ENCODE data around the gene SRGAP2.
A peak's percentile ranks its signal among the peaks of the same experiment; 100 is the strongest.
"Not testable (repeated sequence)": the region's sequence is repeated elsewhere in the genome, so short reads cannot be mapped to it uniquely, and the experiment has no call there.

SRGAP2 gene

GRCh38 chr1:206203364-206204158, at the start of gene SRGAP2:
SRGAP2 (plus strand) TSS chr1:206203541; CDS start chr1:206205971, 2,430 bp downstream.
- DNase-seq (ENCODE audit: low spot score): peak; percentile 63

- not testable (repeated sequence) for DNase-seq (ENCODE audit: low spot score)
Observed at GRCh38 chr1:206167350-206168029, 35.9 kb upstream of the SRGAP2 start.

GRCh38 chr1:206169794-206170193, 33.5 kb upstream of the SRGAP2 start:
- not testable (repeated sequence) for DNase-seq (ENCODE audit: low spot score)

- DNase-seq (ENCODE audit: low spot score): not testable (repeated sequence)
Observed at GRCh38 chr1:206173110-206173719, 30.1 kb upstream of the SRGAP2 start.

GRCh38 chr1:206174182-206174868, 29.0 kb upstream of the SRGAP2 start:
- DNase-seq (ENCODE audit: low spot score): peak; percentile 68

- peak; percentile 16 for DNase-seq (ENCODE audit: low spot score)
Observed at GRCh38 chr1:206175459-206176113, 27.8 kb upstream of the SRGAP2 start.

GRCh38 chr1:206176114-206176502, 27.2 kb upstream of the SRGAP2 start:
- DNase-seq (ENCODE audit: low spot score): not testable (repeated sequence)

- DNase-seq (ENCODE audit: low spot score): peak; percentile 12
Observed at GRCh38 chr1:206178061-206178989, 25.0 kb upstream of the SRGAP2 start.

- peak; percentile 63 for DNase-seq (ENCODE audit: low spot score)
Observed at GRCh38 chr1:206179666-206180065, 23.7 kb upstream of the SRGAP2 start.

GRCh38 chr1:206182368-206183317, 20.7 kb upstream of the SRGAP2 start:
- not testable (repeated sequence) for DNase-seq (ENCODE audit: low spot score)

GRCh38 chr1:206183788-206184187, 19.6 kb upstream of the SRGAP2 start:
- not testable (repeated sequence) for DNase-seq (ENCODE audit: low spot score)

- DNase-seq (ENCODE audit: low spot score): not testable (repeated sequence)
Observed at GRCh38 chr1:206185778-206186177, 17.6 kb upstream of the SRGAP2 start.

GRCh38 chr1:206186826-206187225, 16.5 kb upstream of the SRGAP2 start:
- DNase-seq (ENCODE audit: low spot score): peak; percentile 0

- DNase-seq (ENCODE audit: low spot score): not testable (repeated sequence)
Observed at GRCh38 chr1:206195182-206195581, 8.2 kb upstream of the SRGAP2 start.

- not testable (repeated sequence) for DNase-seq (ENCODE audit: low spot score)
Observed at GRCh38 chr1:206196748-206197424, 6.5 kb upstream of the SRGAP2 start.

GRCh38 chr1:206202789-206203363, 465 bp upstream of the SRGAP2 start, which contains the start of gene FAM72A:
FAM72A (minus strand) TSS chr1:206202839; CDS start chr1:206202025, 814 bp downstream.
- DNase-seq (ENCODE audit: low spot score): peak; percentile 100

- DNase-seq (ENCODE audit: low spot score): not testable (repeated sequence)
Observed at GRCh38 chr1:206204159-206204511, 794 bp downstream of the SRGAP2 start.

GRCh38 chr1:206204871-206205270, 1.5 kb downstream of the SRGAP2 start:
- DNase-seq (ENCODE audit: low spot score): peak; percentile 2
